Naive thymus-derived CD8-positive, alpha-beta T cell (primary cell): ENCODE data around the gene SH2D3C. TPM values are rescaled to one million over a fixed set of nuclear protein-coding genes. Genes with fewer than 3 reads are reported as not detected.

Experiments used
- ATAC-seq, 2 donors: fragments of 150-1000 bp; cut with Tn5 transposase in 1 of 2; sonication (Bioruptor Pico), chemical (Tn5 transposase) in 1 of 2; 1 replicate in 1 of 2; 2 replicates in 1 of 2; pipeline ENCODE4 v1.10.0; 2021; ENCODE audit warnings: mild to moderate bottlenecking in 2 of 2, moderate library complexity in 2 of 2
- POLR2A ChIA-PET: fragments of 350-600 bp; sonication (Branson Sonifier 250); formaldehyde crosslinking; loops from one replicate; lab custom pipeline; 2021; ENCODE audit warnings: antibody characterized with exemption; lab: Charles Lee
- DNase-seq, 10 donors: peaks; one replicate each; pipeline versions ENCODE4 v3.0.0 to v3.0.0-alpha.2; 2020 to 2022
- H3K27ac Mint-ChIP-seq, 10 donors: one replicate each; pipeline ENCODE4 v1.8.0; 2020 to 2022; ENCODE audit warnings: mild to moderate bottlenecking in 10 of 10, mixed read lengths in 10 of 10, moderate library complexity in 4 of 10, inconsistent platforms in 1 of 10
- H3K27me3 Mint-ChIP-seq, 5 donors: one replicate each; pipeline ENCODE4 v1.8.0; 2021 to 2022; ENCODE audit warnings: mixed read lengths in 5 of 5
- H3K36me3 Mint-ChIP-seq, 3 donors: one replicate each; pipeline ENCODE4 v1.8.0; 2020 to 2022; ENCODE audit warnings: mixed read lengths in 3 of 3, mild to moderate bottlenecking in 2 of 3, inconsistent platforms in 1 of 3
- H3K4me1 Mint-ChIP-seq, 4 donors: one replicate each; pipeline ENCODE4 v1.8.0; 2021 to 2022; ENCODE audit warnings: mixed read lengths in 4 of 4
- H3K4me3 Mint-ChIP-seq, 10 donors: one replicate each; pipeline ENCODE4 v1.8.0; 2020 to 2022; ENCODE audit warnings: mild to moderate bottlenecking in 10 of 10, mixed read lengths in 10 of 10, moderate library complexity in 6 of 10, inconsistent platforms in 1 of 10
- H3K9me3 Mint-ChIP-seq, 9 donors: one replicate each; pipeline ENCODE4 v1.8.0; 2020 to 2022; ENCODE audit warnings: mixed read lengths in 9 of 9, mild to moderate bottlenecking in 3 of 9, inconsistent platforms in 1 of 9, moderate library complexity in 1 of 9
- polyA plus RNA-seq, 3 donors: library from polyadenylated mRNA; unstranded; fragments of 300-500 nt; fragmentation: Illumina TruSeq; gene quantifications; one replicate each; pipeline ENCODE4 v1.2.3, GENCODE V29; 2021
- total RNA-seq, 8 experiments: library from RNA in 2 of 8; stranded (reverse) in 2 of 8; gene quantifications; one replicate each; pipeline ENCODE4 v1.2.3 and lab custom pipeline; 2021 to 2026

SH2D3C gene, protein sequence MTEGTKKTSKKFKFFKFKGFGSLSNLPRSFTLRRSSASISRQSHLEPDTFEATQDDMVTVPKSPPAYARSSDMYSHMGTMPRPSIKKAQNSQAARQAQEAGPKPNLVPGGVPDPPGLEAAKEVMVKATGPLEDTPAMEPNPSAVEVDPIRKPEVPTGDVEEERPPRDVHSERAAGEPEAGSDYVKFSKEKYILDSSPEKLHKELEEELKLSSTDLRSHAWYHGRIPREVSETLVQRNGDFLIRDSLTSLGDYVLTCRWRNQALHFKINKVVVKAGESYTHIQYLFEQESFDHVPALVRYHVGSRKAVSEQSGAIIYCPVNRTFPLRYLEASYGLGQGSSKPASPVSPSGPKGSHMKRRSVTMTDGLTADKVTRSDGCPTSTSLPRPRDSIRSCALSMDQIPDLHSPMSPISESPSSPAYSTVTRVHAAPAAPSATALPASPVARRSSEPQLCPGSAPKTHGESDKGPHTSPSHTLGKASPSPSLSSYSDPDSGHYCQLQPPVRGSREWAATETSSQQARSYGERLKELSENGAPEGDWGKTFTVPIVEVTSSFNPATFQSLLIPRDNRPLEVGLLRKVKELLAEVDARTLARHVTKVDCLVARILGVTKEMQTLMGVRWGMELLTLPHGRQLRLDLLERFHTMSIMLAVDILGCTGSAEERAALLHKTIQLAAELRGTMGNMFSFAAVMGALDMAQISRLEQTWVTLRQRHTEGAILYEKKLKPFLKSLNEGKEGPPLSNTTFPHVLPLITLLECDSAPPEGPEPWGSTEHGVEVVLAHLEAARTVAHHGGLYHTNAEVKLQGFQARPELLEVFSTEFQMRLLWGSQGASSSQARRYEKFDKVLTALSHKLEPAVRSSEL
- total RNA-seq (10 to 100 TPM; 42.8 to 45.1 TPM), polyA plus RNA-seq (10 to 100 TPM; 13.8 to 50.8 (median 23.5) TPM), total RNA-seq (lab: John Stamatoyannopoulos, UW) (11.1 to 59.5 (median 28.7) reads per million in 6 experiments)

DNA sequence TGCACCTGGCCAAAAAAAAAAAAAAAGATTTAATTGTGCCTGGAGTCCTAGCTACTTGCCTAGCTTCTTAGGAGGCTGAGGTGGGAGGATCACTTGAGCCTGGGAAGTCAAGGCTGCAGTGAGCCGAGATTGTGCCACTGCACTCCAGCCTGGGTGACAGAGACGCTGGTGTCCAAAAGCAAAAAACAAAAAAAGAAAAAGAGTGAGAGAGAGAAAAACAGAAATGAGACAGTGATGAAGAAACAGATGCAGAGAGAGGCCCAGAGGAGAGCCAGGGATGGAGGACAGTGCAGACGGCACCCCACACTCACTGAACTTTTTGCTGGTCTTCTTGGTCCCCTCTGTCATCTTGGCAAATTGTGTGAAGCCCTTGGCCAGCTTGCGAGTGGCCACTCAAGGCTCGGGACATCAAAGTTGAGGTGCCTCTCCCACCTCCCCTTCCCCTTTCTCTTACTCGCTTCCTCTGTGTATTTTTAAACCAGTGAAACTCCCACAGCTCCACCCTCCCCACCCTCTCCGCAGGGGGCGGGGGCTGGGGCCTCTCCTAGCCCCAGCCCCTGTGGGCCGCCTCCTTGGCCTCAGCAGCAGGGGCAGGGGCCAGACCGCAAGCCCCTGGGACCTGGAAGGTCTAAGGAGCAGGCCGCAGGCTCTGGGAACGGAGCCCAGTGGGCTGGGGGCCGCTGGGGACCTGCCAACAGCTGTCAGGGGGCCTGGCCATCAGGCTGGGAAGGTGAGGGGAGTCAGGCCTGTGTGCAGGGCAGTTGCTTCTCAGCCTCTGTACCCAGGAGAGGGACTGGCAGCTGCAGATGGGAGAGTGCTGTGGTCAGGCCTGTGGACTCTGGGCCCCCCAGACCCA lies at the start of gene SH2D3C:
SH2D3C (minus strand) TSS at position 387 of the 856 bp plus-strand sequence; CDS start at position 348, 39 bp downstream.
- ATAC-seq (peak; percentile 22 to 41), DNase-seq (peak in 4 of 10 donors; percentile 38 to 45 (median 40))
- H3K9me3 Mint-ChIP-seq: no peaks in the 10 kb centered on the region
- peaks cover 3 to 15% (median 5%) of the 10 kb centered on the region in 3 donors for H3K36me3 Mint-ChIP-seq
- H3K4me1 Mint-ChIP-seq: peaks cover 26 to 79% (median 61%) of the 10 kb centered on the region in 4 donors
- H3K27ac Mint-ChIP-seq: peak within 1 kb of the TSS; percentile 93 to 99 (median 97)
- H3K27me3 Mint-ChIP-seq: no peaks in the 10 kb centered on the region
- POLR2A ChIA-PET: interaction anchor here (0.6 to 9.1 kb wide), 17 partner anchors 12 to 284 kb away, joined by 3 to 237 read pairs (median 3); partner anchors contain the start of gene TOR2A
- peak within 1 kb of the TSS; percentile 90 to 100 (median 98) for H3K4me3 Mint-ChIP-seq

DNA sequence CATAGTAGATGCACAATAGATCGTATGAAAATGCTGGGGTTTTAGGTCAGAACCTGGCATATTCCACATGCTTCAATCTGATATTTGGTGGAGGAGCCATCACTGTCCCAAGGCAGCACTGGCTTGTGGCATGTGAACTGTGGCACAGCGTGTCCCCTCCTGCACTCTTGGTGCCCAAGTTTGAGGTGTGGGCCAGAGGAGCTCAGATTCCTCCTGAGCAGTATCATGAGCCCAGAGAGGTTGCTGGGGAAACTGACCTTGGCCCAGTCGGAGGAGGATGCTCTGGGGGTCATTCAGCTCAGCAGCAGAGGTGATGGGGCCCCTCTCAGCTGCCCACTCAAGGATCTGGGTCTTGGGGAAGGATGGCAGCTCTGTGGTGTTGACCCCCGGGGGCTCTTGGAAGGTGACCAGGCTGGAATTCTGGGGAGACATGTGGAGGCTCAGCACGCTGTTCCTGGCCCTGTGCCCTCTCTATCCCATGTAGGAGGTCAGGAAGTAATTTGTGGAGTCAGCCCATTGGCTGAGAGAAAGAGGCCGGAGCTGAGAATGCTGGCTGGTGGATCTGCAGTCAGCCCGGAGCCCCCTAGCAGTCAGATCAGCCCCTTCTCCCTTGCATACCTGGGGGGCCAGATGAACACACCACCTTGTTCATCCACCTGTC lies 47.9 kb upstream of the SH2D3C start:
- H3K4me3 Mint-ChIP-seq: no peak overlapping the region
- peaks cover 0 to 22% (median 0%) of the 10 kb centered on the region in 3 donors for H3K36me3 Mint-ChIP-seq
- peaks cover 2 to 6% (median 3%) of the 10 kb centered on the region in 4 donors for H3K4me1 Mint-ChIP-seq
- H3K9me3 Mint-ChIP-seq: no peaks in the 10 kb centered on the region
- H3K27ac Mint-ChIP-seq: peak overlapping the region in 6 of 10 donors; percentile 25 to 78 (median 60)
- ATAC-seq (no peak), DNase-seq (no peak)
- POLR2A ChIA-PET: interaction anchor here (0.7 to 1.6 kb wide), 5 partner anchors 13 to 91 kb away, joined by 3 to 4 read pairs (median 3); no protein-coding TSS in a partner anchor
- no peaks in the 10 kb centered on the region for H3K27me3 Mint-ChIP-seq

DNA sequence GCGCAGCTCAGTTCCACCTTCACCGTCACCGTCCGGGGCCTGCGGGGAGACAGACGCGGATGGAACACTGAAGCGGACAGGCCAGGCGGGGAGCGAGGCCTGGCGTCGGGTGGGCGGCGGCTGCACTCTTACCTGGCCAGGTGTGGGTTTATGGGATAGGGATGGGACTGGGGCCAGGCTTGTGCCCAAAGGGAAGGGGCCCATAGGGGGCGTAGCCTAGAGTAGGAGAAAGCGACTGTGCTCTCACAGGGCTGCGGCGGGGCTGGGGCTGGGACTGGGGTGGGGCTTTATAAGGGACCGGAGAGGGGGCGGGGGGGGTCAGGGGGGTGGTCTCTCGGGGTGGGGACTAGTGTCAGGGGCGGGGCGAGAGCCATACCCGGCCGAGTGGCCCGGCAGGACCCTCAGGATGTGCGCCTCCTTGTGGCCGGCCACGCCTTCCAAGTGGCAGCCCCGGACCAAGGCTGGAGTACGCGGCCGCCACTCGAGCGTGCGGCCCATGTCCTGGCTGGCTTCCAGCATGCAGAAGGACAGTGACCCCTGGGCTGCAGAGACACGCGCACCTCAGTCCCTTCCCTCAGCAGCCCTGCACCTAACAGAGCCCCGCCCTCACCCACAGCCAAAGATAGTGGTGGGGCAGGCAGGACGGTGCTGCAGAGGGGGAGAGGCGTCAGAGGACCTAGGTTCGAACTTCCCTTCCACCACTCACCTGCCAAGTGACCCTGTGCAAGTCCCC lies 47.0 kb upstream of the SH2D3C start:
- Mint-ChIP-seq H3K36me3 (peaks cover 0 to 27% (median 0%) of the 10 kb centered on the region in 3 donors), H3K27me3 (no peaks in the 10 kb centered on the region), H3K4me3 (no peak overlapping the region), H3K27ac (peak overlapping the region in 2 of 10 donors; percentile 46 to 78), H3K9me3 (no peaks in the 10 kb centered on the region), H3K4me1 (peaks cover 3 to 6% (median 4%) of the 10 kb centered on the region in 4 donors)
- POLR2A ChIA-PET: interaction anchor here (0.7 to 1.6 kb wide), 3 partner anchors 28 to 92 kb away, joined by 3 to 4 read pairs (median 3); no protein-coding TSS in a partner anchor
- DNase-seq: no peak
- ATAC-seq: no peak

DNA sequence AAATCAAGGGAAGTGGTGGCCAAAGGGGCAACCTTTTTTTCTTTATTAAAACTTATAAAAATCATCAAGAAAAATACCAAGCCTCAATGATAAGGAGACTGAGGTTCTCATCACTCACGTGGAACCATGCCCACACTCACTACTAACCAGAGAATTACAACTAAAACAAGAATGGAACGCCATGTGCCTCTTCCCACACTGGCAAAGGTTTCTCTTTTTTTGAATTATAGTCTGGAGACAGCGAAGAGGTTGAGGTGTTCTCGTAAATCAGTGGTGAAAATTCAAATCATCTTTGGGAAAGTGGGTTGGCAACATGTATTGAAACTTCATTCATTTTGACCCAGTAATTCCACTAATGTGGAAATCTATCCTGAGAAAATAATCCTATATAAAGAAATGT lies 43.6 kb upstream of the SH2D3C start:
- no peak for DNase-seq
- H3K27ac Mint-ChIP-seq: peak overlapping the region in 1 of 10 donors; percentile 55
- no peaks in the 10 kb centered on the region for H3K27me3 Mint-ChIP-seq
- POLR2A ChIA-PET: no interaction called here
- H3K4me1 Mint-ChIP-seq: peaks cover 0 to 6% (median under 1%) of the 10 kb centered on the region in 4 donors
- no peak overlapping the region for H3K4me3 Mint-ChIP-seq
- H3K9me3 Mint-ChIP-seq: no peaks in the 10 kb centered on the region
- H3K36me3 Mint-ChIP-seq: peaks cover 0 to 44% (median 5%) of the 10 kb centered on the region in 3 donors
- ATAC-seq: no peak

DNA sequence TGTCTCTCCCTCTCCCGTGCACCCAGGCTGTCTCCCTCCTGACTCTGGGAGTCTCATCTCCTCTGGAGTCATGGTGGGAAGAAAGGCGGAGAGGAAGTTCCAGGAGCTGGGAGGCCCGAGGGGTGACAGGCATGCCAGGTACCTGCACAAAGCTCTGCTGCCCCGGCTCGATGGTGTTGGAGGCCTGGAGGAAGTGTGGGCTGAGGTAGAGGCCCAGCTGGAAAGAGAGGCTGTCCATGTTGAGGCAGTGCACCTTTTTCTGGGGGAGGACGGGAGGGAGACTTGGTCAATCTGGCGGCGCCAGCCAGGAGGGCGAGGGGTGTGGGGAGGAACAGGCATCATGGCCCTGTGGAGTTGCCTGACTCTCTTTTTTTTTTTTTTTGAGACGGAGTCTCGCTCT lies 40.1 kb upstream of the SH2D3C start:
- Mint-ChIP-seq H3K27ac (peak overlapping the region in 1 of 10 donors; percentile 14), H3K4me1 (peaks cover 0 to 3% (median under 1%) of the 10 kb centered on the region in 4 donors), H3K36me3 (peaks cover 0 to 44% (median 5%) of the 10 kb centered on the region in 3 donors), H3K9me3 (no peaks in the 10 kb centered on the region), H3K27me3 (no peaks in the 10 kb centered on the region), H3K4me3 (no peak overlapping the region)
- POLR2A ChIA-PET: interaction anchor here (0.6 to 2.8 kb wide), 6 partner anchors 9 to 126 kb away, joined by 3 to 14 read pairs (median 4); no protein-coding TSS in a partner anchor
- DNase-seq (no peak), ATAC-seq (no peak)

DNA sequence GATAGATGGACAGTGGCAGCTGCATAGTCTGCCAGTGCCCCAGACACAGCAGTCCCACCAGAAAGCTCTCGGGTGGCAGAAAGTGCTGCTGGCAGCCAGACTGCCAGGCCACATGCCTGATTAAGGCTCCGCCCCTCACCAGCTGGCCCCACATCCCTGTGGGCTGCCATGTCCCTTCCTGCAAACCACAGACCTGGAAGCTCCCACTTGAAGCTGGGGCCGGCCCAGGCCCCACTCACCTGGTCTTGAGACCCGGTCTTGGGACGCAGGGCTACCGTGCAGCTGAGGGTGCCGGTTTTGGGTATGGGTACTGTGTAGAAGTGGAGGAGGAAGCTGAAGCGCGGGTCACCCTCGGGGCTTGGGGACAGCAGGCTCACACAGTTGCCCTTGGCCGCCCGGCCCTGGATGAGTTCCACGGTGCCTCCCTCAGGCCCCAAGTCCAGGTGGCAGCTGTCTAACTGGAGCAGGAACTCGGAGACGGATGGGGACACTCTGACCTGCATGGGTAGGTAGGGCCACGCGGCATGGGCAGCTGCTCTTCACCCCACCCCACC lies 39.5 kb upstream of the SH2D3C start:
- Mint-ChIP-seq H3K9me3 (no peaks in the 10 kb centered on the region), H3K36me3 (peaks cover 0 to 48% (median 5%) of the 10 kb centered on the region in 3 donors), H3K27ac (peak overlapping the region in 5 of 10 donors; percentile 56 to 84 (median 65)), H3K27me3 (no peaks in the 10 kb centered on the region), H3K4me1 (peaks cover 0 to 3% (median under 1%) of the 10 kb centered on the region in 4 donors), H3K4me3 (no peak overlapping the region)
- ATAC-seq: no peak
- POLR2A ChIA-PET: interaction anchor here (1.0 to 2.8 kb wide), 3 partner anchors 10 to 44 kb away, joined by 5 to 14 read pairs (median 10); no protein-coding TSS in a partner anchor
- DNase-seq: no peak

DNA sequence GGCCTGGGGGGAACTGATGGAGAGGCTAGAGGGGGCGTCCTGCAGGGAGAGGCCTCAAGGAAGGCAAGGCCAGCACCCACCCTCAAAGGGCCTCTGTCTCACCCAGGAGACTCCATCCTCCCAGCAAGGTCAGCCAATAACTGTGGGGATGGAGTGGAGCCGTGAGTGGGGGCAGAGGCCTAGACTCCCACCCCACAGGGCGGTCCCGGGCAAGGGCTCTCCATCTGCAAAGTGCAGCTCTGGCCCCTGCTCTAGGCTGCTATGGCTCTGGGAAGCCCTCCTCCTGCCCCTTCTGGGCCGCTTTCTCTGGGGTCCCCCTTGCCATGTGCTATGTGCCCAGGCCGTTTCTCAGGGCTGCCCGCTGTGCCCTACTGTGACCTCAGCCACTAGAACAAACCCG lies 38.3 kb upstream of the SH2D3C start:
- peaks cover 0 to 3% (median under 1%) of the 10 kb centered on the region in 4 donors for H3K4me1 Mint-ChIP-seq
- no peaks in the 10 kb centered on the region for H3K9me3 Mint-ChIP-seq
- DNase-seq (no peak), ATAC-seq (no peak)
- H3K27ac Mint-ChIP-seq: peak overlapping the region in 3 of 10 donors; percentile 18 to 84 (median 61)
- H3K4me3 Mint-ChIP-seq: no peak overlapping the region
- H3K36me3 Mint-ChIP-seq: peaks cover 0 to 56% (median 5%) of the 10 kb centered on the region in 3 donors
- POLR2A ChIA-PET: interaction anchor here (2.8 kb wide), 1 partner anchor 12 kb away, joined by 10 read pairs; no protein-coding TSS in a partner anchor
- no peaks in the 10 kb centered on the region for H3K27me3 Mint-ChIP-seq

DNA sequence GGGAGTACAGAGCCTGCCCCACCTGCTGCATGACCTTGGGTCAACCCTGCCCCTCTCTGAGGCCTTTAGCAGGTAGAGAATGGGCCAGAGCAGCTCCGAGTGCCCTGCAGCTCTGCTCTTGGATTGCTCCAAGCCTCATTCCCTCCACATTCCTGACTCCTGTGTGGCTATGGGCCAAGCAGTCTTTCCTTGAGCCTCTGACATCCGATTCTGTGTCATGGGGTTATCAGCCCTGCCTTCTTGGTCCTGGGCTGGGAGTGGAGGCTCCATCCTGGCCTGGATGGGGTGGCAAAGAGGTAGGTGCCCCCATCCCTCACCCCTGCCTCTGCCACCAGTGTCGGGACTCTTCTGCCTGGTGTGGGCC lies 37.9 kb upstream of the SH2D3C start:
- no peak for DNase-seq
- H3K9me3 Mint-ChIP-seq: no peaks in the 10 kb centered on the region
- peaks cover 0 to 58% (median 5%) of the 10 kb centered on the region in 3 donors for H3K36me3 Mint-ChIP-seq
- no peaks in the 10 kb centered on the region for H3K27me3 Mint-ChIP-seq
- H3K4me3 Mint-ChIP-seq: no peak overlapping the region
- POLR2A ChIA-PET: no interaction called here
- H3K27ac Mint-ChIP-seq: peak overlapping the region in 1 of 10 donors; percentile 28
- H3K4me1 Mint-ChIP-seq: peaks cover 0 to 3% (median under 1%) of the 10 kb centered on the region in 4 donors
- ATAC-seq: no peak

DNA sequence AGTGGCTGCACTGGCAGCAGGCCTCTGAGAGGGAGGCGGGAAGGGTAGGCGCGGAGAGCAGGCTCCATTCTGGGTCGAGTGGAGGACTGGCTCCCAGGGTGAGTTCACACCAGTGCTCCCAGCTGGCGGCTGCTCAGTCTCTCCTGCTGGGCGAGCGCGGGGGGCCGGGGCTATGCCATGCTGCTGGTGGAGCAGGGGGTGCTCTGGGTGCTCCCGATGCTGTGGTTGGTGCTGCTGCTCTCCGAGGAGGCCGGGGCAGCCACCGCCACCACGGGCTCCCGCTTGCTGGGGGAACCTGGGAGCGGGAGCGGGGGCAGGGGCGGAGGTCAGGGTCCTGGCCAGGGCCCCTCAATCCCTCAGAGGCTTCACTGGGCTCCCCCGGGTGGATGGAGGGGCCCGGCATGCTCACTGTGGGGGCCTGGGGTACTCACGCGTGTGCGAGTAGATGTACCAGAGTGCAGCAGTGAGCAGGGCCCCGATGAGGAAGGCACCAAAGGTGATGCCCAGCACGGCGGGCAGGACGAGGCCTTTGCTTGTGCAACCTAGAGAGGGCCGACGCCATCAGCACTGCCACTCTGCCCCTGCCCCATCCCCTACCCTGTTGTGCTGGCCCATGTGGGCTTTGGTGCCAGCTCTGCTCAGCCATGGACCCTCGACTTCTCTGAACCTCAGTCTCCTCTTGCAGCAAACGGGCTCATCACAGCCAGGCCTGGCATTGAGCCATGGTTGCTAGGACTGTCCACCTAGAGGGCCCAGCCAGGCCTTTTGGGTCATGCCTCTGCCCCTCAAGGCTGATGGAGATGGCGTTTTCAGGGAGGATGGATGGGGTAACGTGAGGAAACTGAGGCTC lies 37.3 kb upstream of the SH2D3C start:
- DNase-seq: no peak
- no peak overlapping the region for H3K4me3 Mint-ChIP-seq
- H3K27me3 Mint-ChIP-seq: no peaks in the 10 kb centered on the region
- POLR2A ChIA-PET: no interaction called here
- H3K4me1 Mint-ChIP-seq: peaks cover 0 to 3% (median 0%) of the 10 kb centered on the region in 4 donors
- peaks cover 0 to 57% (median 5%) of the 10 kb centered on the region in 3 donors for H3K36me3 Mint-ChIP-seq
- peak overlapping the region in 3 of 10 donors; percentile 28 to 39 (median 34) for H3K27ac Mint-ChIP-seq
- H3K9me3 Mint-ChIP-seq: no peaks in the 10 kb centered on the region
- peak in 1 of 2 donors; percentile 29 for ATAC-seq
